ENCODE results near the gene SLC4A1AP. TPM values are rescaled to one million over a fixed set of nuclear protein-coding genes. Genes with fewer than 3 reads are reported as not detected.

The SLC4A1AP gene
- total RNA-seq, 1 donor from 2014 or later: 20.9 TPM

DNA sequence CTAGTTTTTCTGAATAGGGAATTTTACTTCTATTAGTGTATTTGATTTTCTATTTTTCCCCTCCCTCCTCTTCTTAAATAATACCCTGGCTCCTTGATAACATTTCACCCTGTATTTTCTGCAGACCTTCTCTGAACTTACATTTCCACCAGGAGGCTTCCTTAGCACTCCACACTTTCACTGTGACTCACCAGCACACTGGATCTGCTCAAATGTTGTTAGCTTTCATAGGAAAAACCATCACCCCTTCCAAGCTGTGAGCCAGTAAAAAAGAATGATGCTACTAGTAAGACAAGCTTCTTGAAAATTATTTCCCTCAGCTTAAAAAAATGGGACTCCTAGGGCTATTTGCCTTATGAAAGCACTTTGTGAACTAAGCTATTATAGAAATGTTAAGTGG lies 16.4 kb upstream of the SLC4A1AP start:
- peaks cover 4% of the 10 kb centered on the region for H3K36me3 Mint-ChIP-seq (ENCODE audit: low read depth, unreplicated experiment)
- no peak for FAIRE-seq
- Histone ChIP-seq H3K27ac (ENCODE audit: low read depth, low read length) (no peak overlapping the region), H4K20me1 (ENCODE audit: insufficient read depth, low read length) (peaks cover under 1% of the 10 kb centered on the region), H2AFZ (ENCODE audit: low read depth, low read length) (no peak overlapping the region), H3K9ac (ENCODE audit: low read length) (no peak overlapping the region), H3K4me2 (ENCODE audit: low read length) (no peak overlapping the region), H3K27me3 (ENCODE audit: insufficient read depth, low read length) (no peaks in the 10 kb centered on the region), H3K9me3 (ENCODE audit: insufficient read depth, low read depth, low read length) (no peaks in the 10 kb centered on the region), H3K79me2 (ENCODE audit: insufficient read depth, low read length) (peaks cover 3% of the 10 kb centered on the region), H3K36me3 (ENCODE audit: insufficient read depth, low read length) (peaks cover 47% of the 10 kb centered on the region), H3K4me3 (ENCODE audit: insufficient read depth, low read depth, low read length) (no peak overlapping the region), H3K4me1 (ENCODE audit: insufficient read depth, low read length) (peaks cover 1% of the 10 kb centered on the region)
- H3K9me3 Mint-ChIP-seq (ENCODE audit: unreplicated experiment): no peaks in the 10 kb centered on the region
- no peaks in the 10 kb centered on the region for H3K27me3 Mint-ChIP-seq (ENCODE audit: low read depth, unreplicated experiment)
- H3K4me1 Mint-ChIP-seq (ENCODE audit: low read depth, unreplicated experiment): peaks cover 9% of the 10 kb centered on the region
- TF ChIP-seq EZH2 (IDR thresholded peaks at IDR 0.05; ENCODE audit: insufficient read depth, low read length): no peak
- no peak for TF ChIP-seq CTCF (IDR thresholded peaks at IDR 0.05; ENCODE audit: insufficient read depth, low read depth, low read length)
- H3K4me3 Mint-ChIP-seq (ENCODE audit: unreplicated experiment): no peak overlapping the region
- DNase-seq (ENCODE audit: low read depth): no peak
- H3K27ac Mint-ChIP-seq (ENCODE audit: unreplicated experiment): no peak overlapping the region

- H3K4me1 Mint-ChIP-seq (ENCODE audit: low read depth, unreplicated experiment): peaks cover 13% of the 10 kb centered on the region
- Histone ChIP-seq H4K20me1 (ENCODE audit: insufficient read depth, low read length) (peaks cover 5% of the 10 kb centered on the region), H3K4me3 (ENCODE audit: insufficient read depth, low read depth, low read length) (no peak overlapping the region), H3K4me1 (ENCODE audit: insufficient read depth, low read length) (peaks cover 6% of the 10 kb centered on the region), H3K36me3 (ENCODE audit: insufficient read depth, low read length) (peaks cover 50% of the 10 kb centered on the region), H3K79me2 (ENCODE audit: insufficient read depth, low read length) (peaks cover 3% of the 10 kb centered on the region), H2AFZ (ENCODE audit: low read depth, low read length) (no peak overlapping the region), H3K27me3 (ENCODE audit: insufficient read depth, low read length) (no peaks in the 10 kb centered on the region), H3K9me3 (ENCODE audit: insufficient read depth, low read depth, low read length) (no peaks in the 10 kb centered on the region), H3K4me2 (ENCODE audit: low read length) (no peak overlapping the region), H3K9ac (ENCODE audit: low read length) (no peak overlapping the region), H3K27ac (ENCODE audit: low read depth, low read length) (no peak overlapping the region)
- no peaks in the 10 kb centered on the region for H3K27me3 Mint-ChIP-seq (ENCODE audit: low read depth, unreplicated experiment)
- peaks cover 6% of the 10 kb centered on the region for H3K36me3 Mint-ChIP-seq (ENCODE audit: low read depth, unreplicated experiment)
- H3K4me3 Mint-ChIP-seq (ENCODE audit: unreplicated experiment): no peak overlapping the region
- FAIRE-seq: no peak
- TF ChIP-seq CTCF (IDR thresholded peaks at IDR 0.05; ENCODE audit: insufficient read depth, low read depth, low read length) (no peak), EZH2 (IDR thresholded peaks at IDR 0.05; ENCODE audit: insufficient read depth, low read length) (no peak)
- no peak overlapping the region for H3K27ac Mint-ChIP-seq (ENCODE audit: unreplicated experiment)
- no peak for DNase-seq (ENCODE audit: low read depth)
- H3K9me3 Mint-ChIP-seq (ENCODE audit: unreplicated experiment): no peaks in the 10 kb centered on the region
Observed at GRCh38 chr2:27647737-27648136, 16.0 kb upstream of the SLC4A1AP start.

DNA sequence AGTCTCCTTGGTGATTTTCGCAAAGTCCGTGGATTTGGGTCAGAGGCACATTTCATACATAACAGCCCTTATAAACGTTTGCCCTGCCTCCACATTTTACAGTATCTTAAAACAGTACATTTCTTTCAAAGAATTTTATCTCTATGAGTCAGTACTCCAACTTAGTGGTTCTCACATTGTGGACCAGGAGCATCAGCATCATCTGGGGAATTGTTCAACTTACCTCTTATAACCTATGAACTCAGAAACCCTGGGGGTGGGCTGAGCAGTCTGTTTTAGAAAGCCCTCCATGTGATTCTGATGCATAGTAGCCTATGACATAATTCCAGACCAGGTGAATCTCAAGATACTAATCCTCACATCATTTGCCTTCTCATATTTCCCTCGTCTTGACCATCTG lies 12.6 kb upstream of the SLC4A1AP start:
- no peaks in the 10 kb centered on the region for H3K79me2 ChIP-seq (ENCODE audit: insufficient read depth, low read length)
- Mint-ChIP-seq H3K36me3 (ENCODE audit: low read depth, unreplicated experiment) (peaks cover 8% of the 10 kb centered on the region), H3K9me3 (ENCODE audit: unreplicated experiment) (no peaks in the 10 kb centered on the region), H3K27ac (ENCODE audit: unreplicated experiment) (no peak overlapping the region), H3K4me1 (ENCODE audit: low read depth, unreplicated experiment) (peaks cover 26% of the 10 kb centered on the region), H3K27me3 (ENCODE audit: low read depth, unreplicated experiment) (no peaks in the 10 kb centered on the region), H3K4me3 (ENCODE audit: unreplicated experiment) (no peak overlapping the region)
- TF ChIP-seq EZH2 (IDR thresholded peaks at IDR 0.05; ENCODE audit: insufficient read depth, low read length) (no peak), CTCF (IDR thresholded peaks at IDR 0.05; ENCODE audit: insufficient read depth, low read depth, low read length) (no peak)
- no peak overlapping the region for H2AFZ ChIP-seq (ENCODE audit: low read depth, low read length)
- H4K20me1 ChIP-seq (ENCODE audit: insufficient read depth, low read length): peaks cover 23% of the 10 kb centered on the region
- FAIRE-seq: no peak
- H3K9me3 ChIP-seq (ENCODE audit: insufficient read depth, low read depth, low read length): no peaks in the 10 kb centered on the region
- peaks cover 28% of the 10 kb centered on the region for H3K4me1 ChIP-seq (ENCODE audit: insufficient read depth, low read length)
- H3K27me3 ChIP-seq (ENCODE audit: insufficient read depth, low read length): no peaks in the 10 kb centered on the region
- H3K27ac ChIP-seq (ENCODE audit: low read depth, low read length): peak overlapping the region; percentile 27
- no peak for DNase-seq (ENCODE audit: low read depth)
- no peak overlapping the region for H3K4me3 ChIP-seq (ENCODE audit: insufficient read depth, low read depth, low read length)
- no peak overlapping the region for H3K9ac ChIP-seq (ENCODE audit: low read length)
- peaks cover 55% of the 10 kb centered on the region for H3K36me3 ChIP-seq (ENCODE audit: insufficient read depth, low read length)
- H3K4me2 ChIP-seq (ENCODE audit: low read length): no peak overlapping the region

Data from astrocyte (in vitro differentiated cells and primary cell).